Subcutaneous adipose tissue (tissue), 4 donors: ENCODE data around the gene CASP8. TPM values are rescaled to one million over a fixed set of nuclear protein-coding genes. Genes with fewer than 3 reads are reported as not detected.

Source experiments
- total RNA-seq, 4 donors: library from RNA; depleted of rRNA; stranded (reverse); fragments of >200 nt; gene quantifications; one replicate each; pipeline ENCODE4 v1.1.0, GENCODE V29; 2016
- TF ChIP-seq, protein P1 (sequence below): fragments of 450-650 bp; IDR thresholded peaks from one replicate; pipeline ENCODE4 v1.5.1; 2016; ENCODE audit warnings: low read depth, mild to moderate bottlenecking, control low read depth, antibody characterized with exemption, moderate library complexity

CASP8 gene
- total RNA-seq, 4 donors from 2014 or later: 17.3 to 34.8 (median 22.7) TPM

DNA sequence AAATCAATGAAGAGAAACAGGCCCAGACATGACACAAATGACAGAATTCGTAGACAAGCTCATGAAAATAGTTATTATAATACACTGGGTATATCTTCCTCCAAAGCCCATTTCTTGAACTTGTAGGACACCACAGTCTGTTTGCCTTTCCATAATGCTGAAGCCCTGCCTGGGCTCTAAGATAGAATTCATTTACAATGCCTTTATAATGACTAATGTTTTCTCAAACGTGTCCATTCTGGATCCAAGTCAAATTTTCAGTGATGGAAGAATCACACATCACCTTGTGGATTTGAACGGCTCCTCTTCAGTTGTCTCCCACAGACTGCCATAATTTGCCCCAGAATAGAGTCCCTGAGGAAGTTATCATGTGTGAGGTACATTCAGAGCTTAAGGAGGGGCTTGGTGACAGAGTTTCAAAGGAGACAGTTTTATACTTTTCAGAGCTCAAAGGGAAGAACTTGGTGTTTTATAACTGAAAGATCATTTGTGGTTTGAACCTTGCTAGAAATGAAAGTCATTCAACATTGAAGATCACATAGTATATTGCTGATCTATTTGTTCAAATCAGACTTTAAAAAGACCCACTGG, 38.2 kb downstream of the CASP8 start:
- TF ChIP-seq, protein P1, sequence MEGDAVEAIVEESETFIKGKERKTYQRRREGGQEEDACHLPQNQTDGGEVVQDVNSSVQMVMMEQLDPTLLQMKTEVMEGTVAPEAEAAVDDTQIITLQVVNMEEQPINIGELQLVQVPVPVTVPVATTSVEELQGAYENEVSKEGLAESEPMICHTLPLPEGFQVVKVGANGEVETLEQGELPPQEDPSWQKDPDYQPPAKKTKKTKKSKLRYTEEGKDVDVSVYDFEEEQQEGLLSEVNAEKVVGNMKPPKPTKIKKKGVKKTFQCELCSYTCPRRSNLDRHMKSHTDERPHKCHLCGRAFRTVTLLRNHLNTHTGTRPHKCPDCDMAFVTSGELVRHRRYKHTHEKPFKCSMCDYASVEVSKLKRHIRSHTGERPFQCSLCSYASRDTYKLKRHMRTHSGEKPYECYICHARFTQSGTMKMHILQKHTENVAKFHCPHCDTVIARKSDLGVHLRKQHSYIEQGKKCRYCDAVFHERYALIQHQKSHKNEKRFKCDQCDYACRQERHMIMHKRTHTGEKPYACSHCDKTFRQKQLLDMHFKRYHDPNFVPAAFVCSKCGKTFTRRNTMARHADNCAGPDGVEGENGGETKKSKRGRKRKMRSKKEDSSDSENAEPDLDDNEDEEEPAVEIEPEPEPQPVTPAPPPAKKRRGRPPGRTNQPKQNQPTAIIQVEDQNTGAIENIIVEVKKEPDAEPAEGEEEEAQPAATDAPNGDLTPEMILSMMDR: no peak

DNA sequence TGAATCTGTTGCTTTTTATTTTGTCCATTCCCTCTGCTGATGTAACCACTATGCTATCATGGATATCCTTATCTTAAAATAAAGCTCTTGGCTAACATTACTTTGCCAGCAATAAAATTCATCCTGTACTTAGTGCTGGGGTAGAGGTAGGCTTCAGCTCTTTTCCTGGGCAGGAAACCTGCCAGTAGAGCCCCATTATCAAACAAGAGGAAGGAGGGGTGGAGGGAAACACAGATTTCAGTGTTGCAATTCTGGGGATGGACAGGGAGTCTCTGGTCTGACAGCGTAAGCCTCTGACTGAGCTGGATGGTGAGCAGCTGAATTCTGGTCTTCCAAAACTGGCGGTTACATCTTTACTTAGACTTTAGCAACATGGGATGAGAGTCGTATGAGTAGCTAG, 47.5 kb downstream of the CASP8 start:
- TF ChIP-seq, protein P1: no peak

GRCh38 chr2:201308914-201309313, 48.6 kb downstream of the CASP8 start:
- TF ChIP-seq, protein P1: no peak

DNA sequence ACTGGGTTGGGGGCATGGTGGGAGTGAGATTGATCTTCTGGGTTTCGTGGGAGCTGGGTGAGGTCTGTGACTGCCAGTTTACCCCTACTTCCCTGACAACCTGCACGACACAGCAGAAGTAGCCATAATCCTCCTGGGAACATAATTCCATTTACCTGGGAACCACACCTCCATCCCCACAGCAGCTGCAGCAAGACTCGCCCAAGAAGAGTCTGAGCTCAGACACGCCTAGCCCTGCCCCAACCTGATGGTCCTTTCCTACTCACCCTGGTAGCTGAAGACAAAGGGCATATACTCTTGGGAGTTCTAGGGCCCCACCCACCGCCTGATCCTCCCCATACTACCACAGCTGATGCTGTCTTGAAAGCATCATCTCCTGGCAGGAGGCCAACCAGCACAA, 53.0 kb downstream of the CASP8 start:
- TF ChIP-seq, protein P1: no peak

GRCh38 chr2:201319511-201319910, 59.2 kb downstream of the CASP8 start:
- TF ChIP-seq, protein P1: no peak

GRCh38 chr2:201320257-201320656, 59.9 kb downstream of the CASP8 start:
- TF ChIP-seq, protein P1: no peak

DNA sequence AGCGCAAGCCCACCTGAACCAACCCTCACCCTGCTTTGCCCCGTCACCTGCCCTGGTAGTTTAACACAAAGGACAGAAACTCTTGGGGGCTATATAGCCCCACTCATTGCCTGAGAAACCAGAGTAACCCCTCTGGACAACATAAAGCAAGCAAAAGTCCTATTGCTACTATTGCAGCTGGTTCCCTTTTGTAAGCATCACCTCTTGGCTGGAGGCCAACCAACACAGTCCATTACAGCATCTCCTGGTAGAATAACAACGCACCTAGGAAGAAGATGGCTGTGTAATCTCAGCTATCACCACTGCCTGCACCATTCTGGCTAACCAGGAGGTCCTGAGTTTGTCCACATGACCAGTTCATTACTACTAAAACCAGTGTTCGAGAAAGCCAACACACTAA, 60.4 kb downstream of the CASP8 start:
- TF ChIP-seq, protein P1: no peak
